Smooth muscle cell of the brain vasculature (primary cell): ENCODE results near the gene FNDC10.

Experiments used
- DNase-seq: peaks from one replicate; pipeline ENCODE4 v3.0.0-alpha.2; 2012; ENCODE audit warnings: low read depth, low spot score

The FNDC10 gene

DNA sequence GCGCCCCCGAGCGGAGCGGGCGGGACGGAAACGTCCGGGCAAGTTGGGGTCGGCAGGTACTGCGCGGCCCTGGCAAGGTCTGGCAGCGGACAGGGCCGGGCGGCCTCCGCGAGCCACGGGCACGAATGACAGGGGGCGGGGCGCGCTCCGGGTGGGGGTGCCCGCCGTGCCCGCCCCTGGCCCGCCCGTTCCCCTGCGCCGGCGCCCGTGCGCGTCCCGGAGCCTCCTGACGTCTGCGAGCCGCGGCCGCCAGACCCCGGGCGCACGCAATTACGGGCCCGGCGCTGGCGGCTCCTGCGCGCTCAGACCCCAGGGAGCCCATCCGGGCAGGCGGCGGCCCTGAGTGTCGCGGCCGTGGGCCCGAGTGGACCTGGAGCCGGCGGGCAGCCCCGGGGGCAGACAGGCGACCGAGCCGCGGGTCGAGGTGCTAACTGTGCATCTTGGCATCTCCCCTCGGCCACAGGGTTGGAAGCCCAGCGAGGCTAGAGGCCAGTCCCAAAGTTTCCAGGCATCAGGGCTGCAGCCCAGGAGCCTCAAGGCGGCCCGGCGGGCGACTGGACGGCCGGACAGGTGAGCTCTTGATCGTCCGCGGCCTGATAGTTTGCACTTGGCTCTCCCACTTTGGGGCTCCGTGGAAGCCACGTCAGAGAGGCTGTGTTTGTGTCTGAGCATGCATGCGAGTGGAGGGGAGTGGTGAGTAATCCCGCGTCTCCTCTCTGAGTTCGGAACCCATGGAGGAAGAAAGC lies 16.3 kb upstream of the FNDC10 start:
- no peak for DNase-seq

DNA sequence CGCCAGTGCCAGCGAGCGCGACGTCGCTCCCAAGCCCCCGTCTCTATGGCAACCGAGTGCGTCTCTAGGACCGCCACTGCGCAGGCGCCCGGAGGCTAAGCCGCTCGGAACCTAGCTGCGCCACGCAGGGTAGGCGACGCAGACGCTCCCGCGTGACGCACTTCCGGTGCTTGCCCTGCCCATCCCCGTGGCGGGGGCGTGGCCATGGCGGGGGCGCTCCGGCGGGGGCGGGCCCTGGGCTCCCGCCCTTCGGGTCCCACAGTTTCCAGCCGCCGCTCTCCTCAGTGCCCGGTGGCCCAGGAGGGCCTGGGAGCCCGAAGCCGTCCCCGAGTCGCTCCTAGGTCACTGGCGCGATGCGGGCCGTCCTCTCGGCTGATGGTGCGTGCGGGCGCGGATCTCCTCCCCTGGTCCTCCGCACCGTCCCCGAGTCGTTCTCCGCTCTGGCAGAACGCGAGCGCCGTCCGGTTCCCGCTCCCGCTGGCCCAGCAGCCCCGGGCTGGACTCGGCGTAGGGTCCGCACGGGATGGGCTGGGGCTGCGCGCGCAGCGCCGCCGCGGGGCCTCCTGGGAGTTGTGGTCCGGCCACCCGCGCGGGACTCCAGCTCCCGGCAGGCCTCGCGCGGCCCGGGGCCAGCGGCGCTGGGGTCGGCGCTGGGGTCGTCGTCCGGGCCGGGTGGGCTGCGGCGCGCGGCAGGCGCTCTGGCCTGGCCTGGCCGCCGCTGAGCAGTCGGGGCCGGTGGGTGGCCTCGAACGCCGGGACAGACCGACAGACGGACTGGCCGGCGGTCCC lies 15.5 kb upstream of the FNDC10 start, which contains the start of gene MIB2:
MIB2 (plus strand) TSS at position 245 of the 789 bp plus-strand sequence. CDS start 7,953 bp downstream, outside the sequence.
- DNase-seq: peak; percentile 79

DNA sequence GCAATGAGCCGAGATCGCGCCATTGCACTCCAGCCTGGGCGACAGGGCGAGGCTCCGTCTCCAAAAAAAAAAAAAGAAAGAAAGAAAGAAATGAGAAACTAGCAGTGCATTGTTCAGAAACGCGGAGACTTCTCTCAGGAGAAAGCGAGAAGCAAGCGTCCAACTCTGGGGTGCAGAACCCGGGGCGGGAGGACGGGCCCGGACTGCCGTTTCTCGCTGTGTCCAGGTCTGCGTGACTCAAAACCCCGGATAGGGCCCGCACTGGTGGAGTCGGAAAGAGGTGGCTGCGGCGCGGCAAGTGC lies 15.0 kb upstream of the FNDC10 start:
- DNase-seq: no peak

DNA sequence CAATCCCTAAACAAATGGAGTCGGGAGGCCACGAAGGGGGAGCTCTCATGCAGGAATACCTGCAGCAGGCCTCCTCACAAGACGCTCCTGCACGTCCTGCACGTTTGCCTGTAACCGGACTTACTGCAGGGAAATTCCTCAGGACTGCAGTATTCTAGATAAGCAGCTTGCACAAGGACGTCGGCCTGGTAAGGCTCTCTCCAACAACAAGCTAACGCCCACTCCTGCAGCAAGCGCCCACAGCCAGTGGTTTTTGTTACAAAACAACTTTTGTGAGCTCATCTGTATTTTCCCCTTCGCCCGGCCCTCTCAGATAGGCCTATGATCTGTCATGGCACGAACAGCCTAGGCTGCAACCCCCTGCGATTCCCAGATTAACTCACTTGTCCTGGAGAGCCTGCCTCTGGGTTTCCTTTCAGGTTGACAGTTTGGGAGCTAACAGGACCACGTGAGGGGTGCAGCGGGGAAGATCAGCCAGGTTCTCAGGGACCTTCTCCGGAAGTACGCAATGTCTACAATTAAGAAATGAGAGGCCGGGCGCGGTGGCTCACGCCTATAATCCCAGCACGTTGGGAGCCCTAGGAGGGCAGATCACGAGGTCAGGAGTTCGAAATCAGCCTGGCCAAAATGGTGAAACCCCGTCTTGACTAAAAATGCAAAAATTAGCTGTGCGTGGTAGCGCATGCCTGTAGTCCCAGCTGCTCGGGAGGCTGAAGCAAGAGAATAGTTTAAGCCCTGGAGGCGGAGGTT lies 14.4 kb upstream of the FNDC10 start:
- DNase-seq: no peak

DNA sequence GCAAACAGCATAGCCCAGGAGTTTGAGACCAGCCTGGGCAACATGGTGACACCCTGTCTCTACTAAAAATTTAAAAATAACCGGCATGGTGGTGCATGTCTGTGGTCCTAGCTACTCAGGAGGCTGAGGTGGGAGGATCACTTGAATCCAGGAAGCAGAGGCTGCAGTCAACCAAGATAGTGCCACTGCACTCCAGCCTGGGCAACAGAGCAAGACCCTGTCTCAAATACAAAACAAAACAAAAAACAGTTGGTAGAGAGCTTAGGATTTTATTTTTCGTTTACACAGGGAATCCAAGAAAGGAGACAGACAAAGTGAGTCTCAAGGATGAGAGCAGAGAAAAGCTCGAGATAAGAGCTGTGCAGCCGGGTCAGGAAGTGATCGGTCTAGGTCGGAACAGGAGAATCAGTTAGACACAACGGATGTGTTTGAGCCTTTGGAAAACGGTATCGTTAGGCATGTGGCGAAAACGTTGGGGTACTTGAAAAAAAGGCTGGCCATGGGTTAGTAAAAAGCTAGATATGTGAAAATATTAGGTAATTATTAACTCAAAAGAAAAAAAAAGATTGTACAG lies 13.7 kb upstream of the FNDC10 start:
- DNase-seq: no peak

DNA sequence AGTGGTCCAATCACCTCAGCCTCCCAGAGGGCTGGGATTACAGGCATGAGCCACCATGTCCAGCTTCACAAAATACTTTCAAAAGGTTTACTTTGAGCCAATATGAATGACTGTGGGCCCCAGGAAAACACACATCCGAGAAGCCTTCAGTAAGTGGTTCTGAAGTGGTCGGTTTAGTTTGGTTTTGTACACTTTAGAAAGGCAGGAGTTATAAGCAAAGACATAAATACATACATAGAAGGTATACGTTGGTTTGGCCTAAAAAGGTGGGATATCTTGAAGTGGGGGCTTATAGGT lies 12.1 kb upstream of the FNDC10 start:
- no peak for DNase-seq

DNA sequence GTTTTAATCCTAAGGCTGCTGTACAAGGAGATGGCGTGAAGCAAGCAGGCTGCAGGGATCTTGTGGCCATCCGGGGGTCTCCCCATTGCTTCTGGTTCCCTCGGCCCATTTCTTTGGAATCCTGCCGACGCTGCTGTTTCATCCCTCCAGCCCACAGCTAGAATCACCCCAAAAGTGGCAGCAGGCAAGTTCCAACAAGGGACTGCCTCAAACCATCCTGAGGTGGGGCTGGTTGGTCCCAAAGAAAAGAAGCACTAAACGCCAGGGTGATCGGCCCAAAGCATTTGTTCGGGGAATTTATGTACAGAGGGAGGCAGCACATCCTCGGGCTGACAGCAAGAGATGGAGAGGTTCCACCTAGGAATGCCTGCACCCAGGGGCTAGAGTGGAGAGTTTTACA lies 10.9 kb upstream of the FNDC10 start:
- no peak for DNase-seq

DNA sequence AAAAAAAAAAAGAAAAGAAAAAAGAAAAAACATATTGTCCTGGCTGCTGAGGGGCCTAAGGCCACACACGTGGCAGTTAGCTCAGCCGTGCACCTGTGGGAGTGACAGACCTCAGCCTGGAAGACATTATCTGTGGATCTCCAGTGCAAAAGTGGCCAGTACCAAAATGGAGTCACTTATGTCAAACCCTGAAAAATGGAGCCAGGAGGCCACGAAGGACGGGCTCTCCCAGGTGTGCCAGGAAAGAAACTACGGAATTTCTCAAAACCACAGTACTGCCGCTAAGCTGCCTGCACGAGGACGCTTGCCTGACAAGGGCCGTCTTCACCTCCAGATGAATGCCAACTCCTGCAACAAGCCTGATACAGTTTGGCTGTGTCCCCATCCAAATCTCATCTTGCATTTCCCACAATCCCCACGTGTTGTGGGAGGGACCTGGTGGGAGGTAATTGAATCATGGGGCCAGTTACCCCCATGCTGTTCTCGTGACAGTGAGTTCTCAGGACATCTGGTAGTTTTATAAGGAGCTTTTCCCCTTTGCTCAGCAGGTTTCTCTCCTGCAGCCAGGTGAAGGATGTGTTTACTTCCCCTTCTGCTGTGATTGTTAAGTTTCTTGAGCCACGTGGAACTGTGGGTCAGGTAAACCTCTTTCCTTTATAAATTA lies 10.0 kb upstream of the FNDC10 start:
- no peak for DNase-seq

DNA sequence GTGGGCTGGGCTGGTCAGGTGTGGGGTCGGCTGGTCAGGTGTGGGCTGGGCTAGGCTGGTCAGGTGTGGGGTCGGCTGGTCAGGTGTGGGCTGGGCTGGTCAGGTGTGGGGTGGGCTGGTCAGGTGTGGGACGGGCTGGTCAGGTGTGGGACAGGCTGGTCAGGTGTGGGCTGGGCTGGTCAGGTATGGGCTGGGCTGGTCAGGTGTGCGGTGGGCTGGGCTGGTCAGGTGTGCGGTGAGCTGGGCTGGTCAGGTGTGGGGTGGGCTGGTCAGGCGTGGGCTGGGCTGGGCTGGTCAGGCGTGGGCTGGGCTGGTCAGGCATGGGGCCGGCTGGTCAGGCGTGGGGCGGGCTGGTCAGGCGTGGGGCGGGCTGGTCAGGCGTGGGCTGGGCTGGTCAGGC lies 6.3 kb upstream of the FNDC10 start:
- no peak for DNase-seq

DNA sequence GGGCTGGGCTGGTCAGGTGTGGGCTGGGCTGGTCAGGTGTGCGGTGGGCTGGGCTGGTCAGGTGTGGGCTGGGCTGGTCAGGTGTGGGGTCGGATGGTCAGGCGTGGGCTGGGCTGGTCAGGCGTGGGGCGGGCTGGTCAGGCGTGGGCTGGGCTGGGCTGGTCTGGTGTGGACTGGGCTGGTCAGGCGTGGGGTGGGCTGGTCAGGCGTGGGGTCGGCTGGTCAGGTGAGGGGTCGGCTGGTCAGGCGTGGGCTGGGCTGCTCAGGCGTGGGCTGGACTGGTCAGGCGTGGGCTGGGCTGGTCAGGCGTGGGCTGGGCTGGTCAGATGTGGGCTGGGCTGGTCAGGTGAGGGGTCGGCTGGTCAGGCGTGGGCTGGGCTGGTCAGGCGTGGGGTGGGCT lies 5.8 kb upstream of the FNDC10 start:
- no peak for DNase-seq

DNA sequence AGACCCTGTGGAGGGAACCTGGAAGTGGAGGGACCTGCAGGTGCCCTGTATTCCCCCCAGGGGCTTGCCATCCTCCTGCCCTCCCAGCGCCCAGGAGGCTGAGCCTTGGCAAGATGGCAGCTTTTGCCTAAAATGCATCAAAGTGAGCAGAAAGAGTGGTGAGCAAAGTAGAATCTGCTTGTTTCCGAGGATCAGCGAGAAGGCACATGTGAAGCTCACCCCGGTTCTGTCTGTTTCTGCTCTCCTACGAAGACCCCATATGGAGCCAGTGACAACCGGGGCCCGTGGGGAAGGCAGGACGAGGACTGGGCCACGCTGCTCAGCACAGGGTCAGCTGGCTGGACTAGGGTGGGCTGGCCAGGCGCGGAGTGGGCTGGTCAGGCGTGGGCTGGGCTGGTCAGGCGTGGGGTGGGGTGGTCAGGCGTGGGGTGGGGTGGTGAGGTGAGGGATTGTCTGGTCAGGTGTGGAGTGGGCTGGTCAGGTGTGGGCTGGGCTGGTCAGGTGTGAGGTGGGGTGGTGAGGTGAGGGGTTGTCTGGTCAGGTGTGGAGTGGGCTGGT lies 5.2 kb upstream of the FNDC10 start:
- no peak for DNase-seq

DNA sequence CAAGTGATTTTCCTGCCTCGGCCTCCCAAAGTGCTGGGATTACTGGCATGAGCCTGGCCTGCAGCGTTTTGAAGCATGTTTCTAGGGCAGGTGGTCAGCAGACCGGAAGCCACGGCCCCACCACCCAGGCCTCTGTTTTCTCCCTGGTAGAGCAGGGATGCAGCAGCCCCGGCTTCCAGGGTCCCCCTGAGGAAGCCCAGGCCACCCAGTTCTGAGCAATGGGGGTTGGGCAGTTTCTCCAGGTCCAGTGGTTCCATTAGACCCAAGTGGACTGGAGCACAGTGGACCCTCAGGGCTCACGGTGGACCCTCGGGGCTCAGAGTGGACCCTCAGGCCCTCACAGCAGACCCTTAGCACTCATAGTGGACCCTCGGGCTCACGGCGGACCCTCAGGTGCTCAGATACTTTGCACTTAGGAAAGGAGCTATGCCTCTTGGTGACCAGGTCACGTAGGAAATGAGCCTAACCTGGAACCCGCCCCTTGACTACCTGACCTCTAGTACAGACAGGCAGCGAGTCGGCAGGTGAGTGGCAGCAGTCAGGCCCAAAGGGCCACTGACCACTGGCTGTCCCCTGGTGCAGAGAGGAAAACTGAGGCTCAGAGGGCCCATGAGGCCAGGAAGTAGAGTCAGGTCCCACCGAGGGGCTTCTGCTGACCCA lies 4.6 kb upstream of the FNDC10 start:
- no peak for DNase-seq

DNA sequence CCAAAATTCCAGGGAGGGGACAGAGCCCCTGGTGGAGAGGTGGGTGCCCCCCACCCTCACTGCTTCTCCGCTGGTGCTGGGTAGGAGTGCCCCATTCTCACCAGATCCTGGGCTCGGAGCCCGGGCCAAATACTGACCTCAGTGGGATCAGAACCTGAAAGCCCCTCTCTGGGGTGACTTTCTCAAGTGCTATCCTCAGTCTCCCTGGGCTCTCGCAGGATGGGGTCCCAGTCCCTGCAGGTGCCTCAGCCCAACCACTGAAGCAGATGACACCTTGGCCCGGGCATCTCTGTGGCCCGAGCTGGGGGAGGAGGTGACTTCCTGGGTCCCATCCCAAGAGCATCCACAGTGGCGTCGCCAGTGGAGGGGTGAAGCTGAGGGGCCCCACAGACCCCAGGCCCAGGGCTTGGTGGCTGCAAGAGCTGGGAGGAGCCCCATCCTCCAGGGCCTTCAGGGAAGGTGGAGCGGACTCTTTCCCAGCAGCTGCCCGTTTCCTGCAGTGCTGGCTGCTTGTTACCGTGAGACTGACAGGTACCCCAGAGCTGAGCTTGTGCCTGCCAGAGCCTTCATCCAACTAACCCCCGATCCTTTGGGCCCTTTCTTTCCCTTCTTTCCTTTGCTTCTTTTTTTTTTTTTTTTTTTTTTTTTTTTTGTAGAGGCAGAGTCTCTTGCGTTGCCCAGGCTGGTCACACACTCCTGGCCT lies 3.9 kb upstream of the FNDC10 start:
- DNase-seq: no peak

DNA sequence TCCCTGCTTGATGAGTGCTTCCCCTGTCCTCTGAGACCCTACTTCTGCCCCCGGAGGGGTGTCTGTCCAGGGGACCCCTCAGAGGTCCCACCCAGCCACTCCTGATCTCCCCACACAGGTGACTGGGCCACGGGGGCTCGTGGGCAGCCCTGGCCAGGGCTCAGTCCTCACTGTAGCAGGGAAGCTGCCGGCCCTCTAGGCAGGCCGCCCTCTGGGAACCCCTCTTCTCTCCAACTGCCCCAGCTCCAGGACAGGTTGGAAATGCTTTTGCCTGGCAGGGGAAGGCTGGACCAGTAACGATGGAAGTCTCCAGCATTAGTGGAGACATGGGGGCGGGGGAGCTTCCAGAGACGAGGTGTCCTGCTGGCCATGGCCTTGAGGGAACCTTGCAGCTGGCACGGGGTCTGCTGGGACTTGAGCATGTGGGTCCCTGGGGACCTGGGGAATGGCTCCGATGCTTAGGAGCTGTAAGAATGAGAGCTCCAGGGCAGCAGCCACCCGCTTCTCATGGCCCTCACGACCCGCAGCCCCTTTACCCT lies 3.1 kb upstream of the FNDC10 start:
- no peak for DNase-seq

DNA sequence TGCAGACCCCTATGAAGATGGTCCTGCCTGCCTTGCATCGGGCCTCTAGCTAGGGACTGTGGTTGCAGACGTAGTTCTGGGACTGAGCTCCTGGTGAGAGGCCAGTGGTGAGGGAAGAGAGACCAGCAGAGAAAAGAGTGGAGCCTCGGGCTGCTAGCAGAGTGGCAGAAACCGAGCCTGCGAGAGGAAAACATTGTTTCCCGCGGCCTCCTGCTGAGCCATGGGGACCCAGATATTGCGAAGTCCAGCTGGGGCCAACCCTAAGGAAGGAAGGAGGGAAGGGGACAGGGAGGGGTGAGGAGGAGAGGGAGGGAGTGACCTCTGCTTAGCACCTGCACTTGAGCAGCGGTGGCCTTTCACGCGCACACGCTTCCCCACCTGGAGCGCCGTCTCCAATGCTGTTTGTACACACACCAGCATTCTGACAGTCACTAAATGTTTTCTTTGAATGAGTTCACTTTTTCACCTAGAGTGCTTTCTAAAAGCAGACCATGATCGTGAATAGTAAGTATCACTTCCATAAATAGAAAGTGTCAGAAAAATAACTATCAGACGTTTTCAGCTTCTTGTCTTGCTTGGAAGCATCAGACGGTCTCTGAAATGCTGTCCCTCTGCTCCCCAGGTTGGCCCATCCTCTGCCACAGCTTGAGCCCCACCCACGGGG lies 2.5 kb upstream of the FNDC10 start:
- DNase-seq: no peak

DNA sequence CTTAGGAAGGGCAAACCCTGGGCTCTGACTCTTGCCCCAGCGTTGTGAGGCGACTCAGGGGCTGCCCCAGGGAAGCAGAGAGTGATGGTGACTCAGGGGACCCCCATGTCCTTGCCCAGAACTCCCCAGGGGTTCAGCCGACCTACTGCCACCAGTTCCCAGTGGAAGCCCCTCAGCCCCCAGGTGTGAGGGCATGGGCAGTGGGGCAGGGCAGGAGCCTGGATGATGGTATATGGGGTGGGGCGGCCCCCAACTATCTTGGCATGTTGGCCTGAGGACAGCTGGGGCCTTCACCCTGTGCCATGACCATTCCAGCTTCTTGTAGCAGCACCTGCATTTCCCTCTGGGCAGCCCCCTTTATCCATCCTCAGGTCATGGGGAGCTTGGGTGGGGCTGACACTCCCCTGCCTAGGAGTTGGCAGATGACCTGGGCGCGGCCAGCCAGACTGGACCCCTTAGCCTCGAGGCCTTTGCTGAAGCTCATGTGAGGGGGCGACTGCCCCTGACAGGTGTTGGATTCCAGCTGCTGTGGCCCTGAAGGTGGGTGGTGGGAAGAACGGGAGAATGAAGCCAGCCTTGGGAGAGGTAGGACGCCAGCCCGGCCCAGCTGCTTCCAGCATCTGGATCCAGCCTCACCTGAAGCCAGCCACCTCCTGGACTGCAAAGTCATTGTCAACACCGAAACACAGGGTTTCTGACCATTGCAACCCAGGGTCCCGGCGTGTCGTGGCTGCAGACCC lies 1.8 kb upstream of the FNDC10 start:
- DNase-seq: no peak

DNA sequence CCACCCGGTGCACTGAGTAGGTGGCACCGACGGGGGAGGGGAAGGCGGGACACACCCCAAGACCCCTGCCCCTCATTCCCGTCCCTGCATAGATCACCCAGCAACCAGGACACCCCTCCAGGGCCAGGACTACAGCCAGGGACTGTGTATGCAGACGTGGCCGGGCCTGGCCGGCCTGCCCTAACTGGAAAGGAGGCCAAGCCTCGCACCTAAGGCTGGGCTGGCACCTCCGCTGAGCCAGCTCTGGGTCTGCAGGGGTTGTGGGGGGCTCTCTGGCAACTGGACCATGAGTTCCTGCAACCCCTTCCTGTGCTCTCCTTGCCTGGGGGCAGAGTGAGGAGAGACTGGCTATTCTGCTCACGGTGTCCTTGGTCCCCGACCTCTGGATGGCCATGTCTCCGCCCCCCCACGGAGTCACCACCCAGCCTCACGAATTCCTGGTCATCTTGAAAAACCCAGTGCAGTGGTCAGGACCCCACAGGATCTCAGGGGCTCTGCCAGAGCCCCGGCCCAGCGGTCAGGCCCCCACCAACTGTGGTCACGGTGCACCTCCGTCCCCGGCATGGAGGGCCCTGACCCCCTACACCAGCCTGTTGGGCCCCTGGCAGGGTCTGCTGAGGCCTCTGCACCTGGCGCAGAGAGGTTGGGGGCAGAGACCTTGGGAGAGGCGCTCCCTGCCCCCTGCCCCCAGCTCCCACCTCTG lies 1.1 kb upstream of the FNDC10 start:
- no peak for DNase-seq
